HUES64 (cell line): Measurements from ENCODE around the gene RNF220.

Experiments used
- H3K27ac ChIP-seq: 2 replicates; pipeline ENCODE4 v1.7.0; 2013; ENCODE audit warnings: low read depth, low read length, inconsistent platforms
- H3K27me3 ChIP-seq: 2 replicates; pipeline ENCODE4 v1.6.1; 2013; ENCODE audit warnings: mild to moderate bottlenecking, low read length; ENCODE audit not compliant: insufficient read depth
- H3K36me3 ChIP-seq: 2 replicates; pipeline ENCODE4 v1.6.1; 2013; ENCODE audit warnings: mild to moderate bottlenecking, low read length; ENCODE audit not compliant: insufficient read depth
- H3K4me1 ChIP-seq: 2 replicates; pipeline ENCODE4 v1.6.1; 2013; ENCODE audit warnings: mild to moderate bottlenecking, low read length, moderate library complexity; ENCODE audit not compliant: insufficient read depth
- H3K4me3 ChIP-seq: 2 replicates; pipeline ENCODE4 v1.5.1; 2013; ENCODE audit warnings: mild to moderate bottlenecking, low read length, moderate library complexity
- H3K9ac ChIP-seq: 2 replicates; pipeline ENCODE4 v1.6.1; 2013; ENCODE audit warnings: mild to moderate bottlenecking, low read depth, low read length
- H3K9me3 ChIP-seq: 2 replicates; pipeline ENCODE4 v1.6.1; 2013; ENCODE audit warnings: low read depth, low read length; ENCODE audit not compliant: insufficient read depth
- WGBS: fragments of 150-250, 120-280 bp; methylation state at CpG from one replicate; pipeline ENCODE4 v1.1.7; 2013; ENCODE audit warnings: missing lambda C conversion rate; 5-methylcytosine and 5-hydroxymethylcytosine counted together

RNF220 gene

DNA sequence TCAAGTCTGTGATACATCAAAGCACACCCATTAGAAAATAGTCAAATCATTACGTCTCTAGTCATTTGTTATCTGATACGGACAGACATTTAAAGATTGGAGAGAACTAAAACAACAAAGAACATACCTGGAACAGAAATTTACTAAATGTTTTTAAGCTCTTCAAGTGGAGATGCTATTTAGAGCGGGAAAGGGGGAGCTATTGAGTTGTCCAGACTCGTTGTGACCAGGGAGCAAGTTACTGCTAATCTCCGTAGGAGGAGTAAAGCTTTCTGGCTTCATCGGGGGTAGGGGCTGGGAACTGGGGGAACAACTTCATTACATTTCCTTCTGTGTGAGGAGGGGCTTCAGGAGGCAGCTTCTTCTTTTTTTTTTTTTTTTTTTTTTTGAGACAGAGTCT lies 129.7 kb downstream of the RNF220 start:
- 56% methylated on average over 6 of the region's 6 CpGs for WGBS
- Histone ChIP-seq H3K27me3 (peaks cover 48% of the 10 kb centered on the region; the same call in 1 of the 2 replicates), H3K36me3 (no peaks in the 10 kb centered on the region)

DNA sequence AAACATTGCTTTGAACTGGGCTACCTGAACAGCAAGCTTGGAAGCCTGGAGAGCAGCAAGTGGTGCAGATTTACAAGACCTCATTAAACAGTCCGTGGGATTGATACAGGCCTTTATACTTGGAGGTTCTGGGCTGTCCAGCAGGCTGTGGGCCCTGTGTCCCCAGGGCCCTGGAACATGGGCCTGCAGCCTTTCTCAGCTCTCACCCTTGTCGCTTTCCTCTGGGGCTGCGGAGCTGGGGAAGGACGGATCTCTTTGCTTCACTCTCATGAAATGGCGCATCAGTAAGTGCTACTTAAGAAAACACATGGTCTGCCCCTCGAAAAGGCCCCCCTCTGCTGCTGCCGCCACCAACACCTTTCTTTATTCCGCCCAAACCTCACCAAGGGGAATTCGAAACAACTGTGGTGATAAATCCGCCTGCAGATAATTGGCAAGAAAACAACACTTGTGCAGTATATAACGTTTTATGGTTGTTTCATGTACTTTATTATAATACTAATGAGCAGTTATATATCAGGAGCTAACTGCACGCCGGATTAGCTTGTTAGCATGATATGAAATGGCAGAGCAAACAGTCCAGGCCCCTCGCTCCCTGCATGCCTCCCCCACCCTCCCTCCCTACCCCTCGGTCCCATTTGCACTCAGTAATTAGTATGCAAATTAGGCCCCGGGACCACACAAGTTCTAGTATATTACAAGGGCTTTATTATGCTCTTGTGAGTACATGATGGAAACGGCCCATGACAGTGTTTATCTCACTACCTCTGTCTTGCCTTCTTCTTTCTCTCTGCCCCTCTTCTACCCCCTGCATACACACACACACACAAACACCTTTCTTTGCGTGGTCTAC lies 131.5 kb downstream of the RNF220 start:
- Histone ChIP-seq H3K27ac (peak overlapping the region; percentile 56; the same call in 1 of the 2 replicates), H3K4me3 (no peak overlapping the region), H3K4me1 (peaks cover 56% of the 10 kb centered on the region), H3K36me3 (no peaks in the 10 kb centered on the region), H3K27me3 (peaks cover 62% of the 10 kb centered on the region; the same call in 1 of the 2 replicates), H3K9ac (no peak overlapping the region), H3K9me3 (no peaks in the 10 kb centered on the region)
- 56% methylated on average over 14 of the region's 18 CpGs for WGBS

More for the DNA sequence above, 129.7 kb downstream of the RNF220 start:
- Histone ChIP-seq H3K4me3 (no peak overlapping the region), H3K27ac (no peak overlapping the region), H3K9me3 (no peaks in the 10 kb centered on the region), H3K9ac (no peak overlapping the region), H3K4me1 (peaks cover 59% of the 10 kb centered on the region)

DNA sequence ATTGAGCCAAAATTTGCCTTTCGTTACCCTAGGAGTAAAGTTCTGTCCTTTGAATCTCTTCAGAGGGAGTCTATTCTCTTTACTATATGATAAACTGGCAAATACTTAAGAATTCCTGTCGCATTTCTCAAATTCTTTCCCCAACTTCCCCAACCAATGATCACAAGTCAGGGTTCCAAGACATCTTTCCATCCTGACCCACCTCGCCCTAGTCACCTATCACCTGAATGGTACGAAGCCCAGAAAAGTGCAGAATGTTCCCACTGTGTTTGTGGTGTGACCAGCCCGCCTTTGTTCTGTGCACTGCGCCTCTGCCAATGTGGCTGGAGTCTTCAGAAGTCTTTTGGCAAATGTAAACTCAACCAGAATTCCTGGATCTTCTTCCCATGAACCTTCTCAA lies 132.5 kb downstream of the RNF220 start:
- peaks cover 72% of the 10 kb centered on the region; the same call in 1 of the 2 replicates for H3K27me3 ChIP-seq
- no peaks in the 10 kb centered on the region for H3K9me3 ChIP-seq
- peak overlapping the region; percentile 56; the same call in 1 of the 2 replicates for H3K27ac ChIP-seq
- H3K4me3 ChIP-seq: no peak overlapping the region
- H3K9ac ChIP-seq: no peak overlapping the region
- WGBS: 82% methylated on average over 6 of the region's 6 CpGs
- no peaks in the 10 kb centered on the region for H3K36me3 ChIP-seq
- H3K4me1 ChIP-seq: peaks cover 56% of the 10 kb centered on the region

DNA sequence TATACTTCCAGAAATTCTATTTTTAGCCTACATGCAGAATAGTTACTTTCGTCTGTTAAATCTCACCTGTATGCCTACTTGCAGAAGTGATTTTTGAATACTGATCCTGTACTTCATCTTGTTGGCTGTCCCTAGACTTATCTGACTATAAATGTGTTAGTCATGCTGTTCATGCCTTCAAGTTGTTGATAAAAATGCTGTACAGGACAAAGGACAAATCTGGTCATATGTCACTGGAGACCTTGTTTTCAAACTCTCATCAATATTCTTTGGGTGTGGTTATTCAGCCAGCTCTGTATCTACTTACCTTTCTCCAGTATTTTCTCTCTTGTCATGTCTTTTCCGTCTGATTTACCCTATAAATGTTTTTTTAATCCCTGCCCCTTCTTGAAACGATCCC lies 132.9 kb downstream of the RNF220 start:
- Histone ChIP-seq H3K9ac (no peak overlapping the region), H3K27ac (no peak overlapping the region), H3K4me1 (peaks cover 55% of the 10 kb centered on the region), H3K36me3 (no peaks in the 10 kb centered on the region), H3K27me3 (peaks cover 73% of the 10 kb centered on the region; the same call in 1 of the 2 replicates), H3K4me3 (no peak overlapping the region), H3K9me3 (no peaks in the 10 kb centered on the region)
- WGBS: 91% methylated on average over 3 of the region's 3 CpGs

DNA sequence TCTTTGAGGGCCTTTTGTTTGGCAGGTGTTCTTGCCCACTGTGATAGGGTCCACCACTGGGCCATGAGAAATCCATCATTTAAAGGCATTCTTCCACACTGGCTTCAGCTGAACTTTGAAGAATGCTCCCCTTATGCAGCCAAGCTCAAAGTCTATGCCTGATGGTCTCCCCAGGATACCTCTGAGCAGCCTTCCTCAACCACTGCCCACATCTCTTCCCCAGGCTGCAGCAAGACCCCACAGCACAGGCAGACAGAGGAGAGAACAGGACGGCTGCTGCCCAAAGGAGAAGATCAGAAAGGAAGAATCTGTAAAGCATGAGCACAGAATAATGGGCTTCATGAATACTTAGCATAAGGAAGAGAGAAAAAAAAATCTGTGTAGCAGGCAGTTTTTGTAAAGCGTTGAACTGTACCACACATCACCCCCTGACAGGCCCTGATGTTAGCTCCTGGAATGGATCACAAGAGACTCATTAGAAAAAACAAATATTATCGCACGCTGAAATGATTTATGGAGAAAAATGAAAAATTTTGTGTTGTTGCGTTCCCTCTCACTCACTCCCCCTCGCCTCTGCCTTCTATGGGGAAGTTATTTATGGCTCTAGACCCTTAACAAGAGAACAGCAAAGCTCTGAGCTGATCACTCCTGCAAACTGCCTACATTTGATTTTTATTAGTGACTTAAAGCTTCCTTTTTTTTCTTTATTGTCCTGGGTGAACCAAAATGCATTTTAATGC lies 135.1 kb downstream of the RNF220 start:
- H3K4me1 ChIP-seq: peaks cover 63% of the 10 kb centered on the region
- peaks cover 85% of the 10 kb centered on the region for H3K27me3 ChIP-seq
- no peak overlapping the region for H3K27ac ChIP-seq
- no peaks in the 10 kb centered on the region for H3K36me3 ChIP-seq
- H3K9me3 ChIP-seq: no peaks in the 10 kb centered on the region
- H3K4me3 ChIP-seq: no peak overlapping the region
- WGBS: 86% methylated on average over 4 of the region's 6 CpGs
- no peak overlapping the region for H3K9ac ChIP-seq

DNA sequence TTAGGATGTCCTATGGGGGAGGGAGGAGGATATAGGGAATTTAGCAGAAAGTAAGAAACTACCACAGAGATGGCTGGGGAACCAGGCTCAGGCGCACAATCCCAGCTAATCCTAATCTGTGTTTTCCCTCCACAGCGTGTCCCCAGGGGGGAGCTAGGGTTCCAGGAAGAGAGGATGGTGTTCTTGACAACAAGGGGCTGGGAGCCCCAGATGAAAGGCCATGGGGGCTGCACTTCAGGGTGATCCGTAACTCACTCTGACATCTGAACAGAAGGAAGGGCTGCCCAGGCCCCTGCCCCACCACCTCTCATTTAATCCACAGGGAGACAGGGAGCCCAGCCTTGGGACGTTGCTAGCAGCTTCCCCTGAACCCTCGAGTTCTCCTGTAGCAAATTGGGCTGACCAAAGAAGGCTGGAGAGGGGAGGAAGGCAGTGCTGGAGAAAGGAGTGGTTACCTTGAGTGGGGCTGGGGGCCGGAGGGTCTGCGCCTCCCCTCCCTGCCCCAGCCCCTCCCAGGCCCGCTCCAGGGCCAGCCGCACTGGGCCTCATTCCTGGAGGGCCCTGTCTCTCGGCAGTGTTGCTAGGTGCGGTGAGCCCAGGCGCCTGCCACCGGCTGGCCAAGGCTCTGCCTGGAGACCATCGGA lies 137.5 kb downstream of the RNF220 start:
- peaks cover 44% of the 10 kb centered on the region for H3K4me1 ChIP-seq
- WGBS: 6% methylated on average over 14 of the region's 14 CpGs
- H3K27ac ChIP-seq: peak overlapping the region; percentile 99
- no peaks in the 10 kb centered on the region for H3K9me3 ChIP-seq
- peak overlapping the region; percentile 29 for H3K4me3 ChIP-seq
- H3K36me3 ChIP-seq: no peaks in the 10 kb centered on the region
- peak overlapping the region; percentile 55 for H3K9ac ChIP-seq
- peaks cover 88% of the 10 kb centered on the region for H3K27me3 ChIP-seq

DNA sequence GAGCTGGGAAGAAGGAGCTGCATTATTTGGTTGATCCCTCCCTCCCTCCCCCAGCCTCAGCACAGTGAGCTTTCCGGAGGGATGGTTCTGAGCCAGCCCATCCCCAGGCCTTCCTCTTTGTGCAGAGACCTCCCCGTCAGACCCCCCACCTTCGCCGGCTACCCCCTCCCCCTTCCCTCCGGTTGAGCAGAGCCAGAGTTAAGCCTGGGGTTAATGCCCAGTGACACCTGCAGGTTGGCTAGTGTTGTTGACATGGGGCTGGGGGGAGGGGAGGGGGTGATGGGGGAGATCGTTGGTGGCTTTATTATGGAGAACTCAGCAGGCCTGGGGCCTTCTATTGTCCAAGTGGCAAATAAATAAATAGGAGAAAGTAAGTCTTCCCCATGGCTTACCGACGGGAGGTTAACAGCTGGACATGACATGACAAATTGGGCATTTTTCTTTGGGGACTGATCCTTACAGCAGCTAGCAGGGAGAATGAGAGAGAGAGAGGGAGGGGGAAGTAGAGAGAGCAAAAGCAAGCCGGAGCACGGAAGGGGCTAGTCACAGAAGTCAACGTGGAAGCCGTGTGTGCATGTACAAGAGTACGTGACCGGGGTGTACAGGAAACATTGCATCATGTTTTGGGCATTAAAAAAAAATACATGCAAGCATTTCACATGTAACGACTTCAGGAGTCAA lies 138.1 kb downstream of the RNF220 start:
- Histone ChIP-seq H3K9ac (peak overlapping the region; percentile 68), H3K4me3 (peak overlapping the region; percentile 51), H3K36me3 (no peaks in the 10 kb centered on the region), H3K4me1 (peaks cover 37% of the 10 kb centered on the region), H3K9me3 (no peaks in the 10 kb centered on the region), H3K27ac (peak overlapping the region; percentile 99), H3K27me3 (peaks cover 88% of the 10 kb centered on the region)
- WGBS: under 1% methylated on average over 13 of the region's 15 CpGs

DNA sequence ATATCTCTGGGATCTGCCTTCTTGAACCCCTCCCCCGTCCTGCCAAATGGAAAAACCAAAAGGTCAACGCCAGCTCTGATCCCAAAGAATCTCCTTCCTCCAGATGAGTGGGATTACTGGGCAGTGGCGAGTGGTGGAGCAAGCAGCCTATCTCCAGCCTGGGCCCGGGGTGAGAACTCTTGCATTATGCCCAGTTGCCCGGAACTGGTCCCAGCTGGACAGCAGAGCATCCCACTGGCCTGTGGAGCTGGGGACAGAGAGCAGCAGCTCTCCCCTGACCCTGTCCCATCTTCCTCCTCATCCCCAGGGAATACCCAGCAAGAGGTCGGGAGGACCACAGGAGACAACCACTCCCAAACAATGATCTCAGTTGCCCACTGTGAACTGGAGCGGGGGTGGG lies 138.7 kb downstream of the RNF220 start:
- Histone ChIP-seq H3K4me3 (peak overlapping the region; percentile 51), H3K4me1 (peaks cover 35% of the 10 kb centered on the region), H3K9ac (peak overlapping the region; percentile 68; the same call in 1 of the 2 replicates), H3K27me3 (peaks cover 92% of the 10 kb centered on the region), H3K9me3 (no peaks in the 10 kb centered on the region), H3K36me3 (no peaks in the 10 kb centered on the region), H3K27ac (peak overlapping the region; percentile 85)
- 12% methylated on average over 6 of the region's 7 CpGs for WGBS

DNA sequence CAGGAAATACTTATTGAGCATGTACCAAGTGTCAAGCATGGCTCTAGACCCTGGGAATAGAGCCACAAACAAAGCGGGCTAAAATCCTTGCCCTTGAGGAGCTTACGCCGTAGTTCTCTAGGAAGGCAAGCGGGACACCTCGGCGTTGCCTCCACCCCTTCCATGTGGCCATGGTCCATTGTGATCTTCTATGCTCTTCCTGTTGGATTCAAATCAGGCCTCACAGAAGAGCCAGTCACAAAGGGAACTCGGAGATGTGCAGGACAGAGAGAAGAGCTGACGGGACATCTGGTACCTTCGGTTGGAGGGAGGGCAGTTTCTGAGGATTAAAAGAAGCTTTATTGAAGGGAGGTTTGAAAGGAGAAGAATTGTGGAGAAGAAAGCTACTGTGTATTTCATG lies 139.9 kb downstream of the RNF220 start:
- Histone ChIP-seq H3K4me1 (peaks cover 29% of the 10 kb centered on the region), H3K4me3 (no peak overlapping the region), H3K36me3 (no peaks in the 10 kb centered on the region), H3K9ac (no peak overlapping the region), H3K27me3 (peaks cover 94% of the 10 kb centered on the region), H3K9me3 (no peaks in the 10 kb centered on the region), H3K27ac (no peak overlapping the region)
- WGBS: 90% methylated on average over 9 of the region's 9 CpGs

DNA sequence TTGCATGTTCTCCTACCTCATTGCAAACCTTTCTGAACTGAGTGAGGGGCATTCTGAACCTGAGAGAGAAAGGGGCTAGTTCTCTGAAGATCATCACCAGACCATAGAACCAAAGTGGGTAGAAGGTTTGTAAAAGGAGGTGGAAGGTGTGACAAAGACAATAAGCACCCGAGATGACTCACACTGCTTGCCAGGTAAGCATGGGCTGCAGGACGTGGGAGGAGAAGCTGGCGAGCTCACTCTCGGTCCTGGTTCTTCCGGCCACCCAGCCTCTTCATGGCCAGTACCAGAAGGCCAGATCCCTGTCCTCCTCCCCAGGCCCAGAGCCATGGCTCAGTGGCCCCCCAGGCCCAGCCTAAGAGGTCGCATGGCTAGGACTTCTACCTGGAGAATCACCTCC lies 140.9 kb downstream of the RNF220 start:
- no peaks in the 10 kb centered on the region for H3K36me3 ChIP-seq
- H3K4me3 ChIP-seq: no peak overlapping the region
- no peaks in the 10 kb centered on the region for H3K9me3 ChIP-seq
- WGBS: 81% methylated on average over 6 of the region's 6 CpGs
- peaks cover 29% of the 10 kb centered on the region for H3K4me1 ChIP-seq
- H3K27me3 ChIP-seq: peaks cover 90% of the 10 kb centered on the region
- no peak overlapping the region for H3K27ac ChIP-seq
- H3K9ac ChIP-seq: no peak overlapping the region
